HG03442 (cell line): ENCODE results near the gene TESMIN.

Source experiments
- ATAC-seq: cut with Tn5 transposase; IDR thresholded peaks from one replicate; pipeline ENCODE4 v1.9.1; 2021; ENCODE audit warnings: mild to moderate bottlenecking, moderate library complexity; ENCODE audit not compliant: unreplicated experiment

Gene TESMIN

GRCh38 chr11:68661697-68662603 is 89.4 kb downstream of the TESMIN start:
- ATAC-seq = no peak

GRCh38 chr11:68661014-68661413 is 90.3 kb downstream of the TESMIN start:
- ATAC-seq = no peak

- ATAC-seq = no peak
Observed at GRCh38 chr11:68660066-68660810, 91.1 kb downstream of the TESMIN start.

- no peak for ATAC-seq
Observed at GRCh38 chr11:68659158-68659921, 92.0 kb downstream of the TESMIN start.

- no peak for ATAC-seq
Observed at GRCh38 chr11:68658661-68659060, 92.7 kb downstream of the TESMIN start.

- no peak for ATAC-seq
Observed at GRCh38 chr11:68658097-68658496, 93.2 kb downstream of the TESMIN start.
